NOMO-1 (cell line): ENCODE results near the gene H2BK1.

ENCODE experiments used
- DNase-seq, 2 experiments: peaks; one replicate each; lab custom pipeline; 2025; ENCODE audit not compliant: unreplicated experiment in 2 of 2; lab: John Stamatoyannopoulos, UW

The H2BK1 gene

DNA sequence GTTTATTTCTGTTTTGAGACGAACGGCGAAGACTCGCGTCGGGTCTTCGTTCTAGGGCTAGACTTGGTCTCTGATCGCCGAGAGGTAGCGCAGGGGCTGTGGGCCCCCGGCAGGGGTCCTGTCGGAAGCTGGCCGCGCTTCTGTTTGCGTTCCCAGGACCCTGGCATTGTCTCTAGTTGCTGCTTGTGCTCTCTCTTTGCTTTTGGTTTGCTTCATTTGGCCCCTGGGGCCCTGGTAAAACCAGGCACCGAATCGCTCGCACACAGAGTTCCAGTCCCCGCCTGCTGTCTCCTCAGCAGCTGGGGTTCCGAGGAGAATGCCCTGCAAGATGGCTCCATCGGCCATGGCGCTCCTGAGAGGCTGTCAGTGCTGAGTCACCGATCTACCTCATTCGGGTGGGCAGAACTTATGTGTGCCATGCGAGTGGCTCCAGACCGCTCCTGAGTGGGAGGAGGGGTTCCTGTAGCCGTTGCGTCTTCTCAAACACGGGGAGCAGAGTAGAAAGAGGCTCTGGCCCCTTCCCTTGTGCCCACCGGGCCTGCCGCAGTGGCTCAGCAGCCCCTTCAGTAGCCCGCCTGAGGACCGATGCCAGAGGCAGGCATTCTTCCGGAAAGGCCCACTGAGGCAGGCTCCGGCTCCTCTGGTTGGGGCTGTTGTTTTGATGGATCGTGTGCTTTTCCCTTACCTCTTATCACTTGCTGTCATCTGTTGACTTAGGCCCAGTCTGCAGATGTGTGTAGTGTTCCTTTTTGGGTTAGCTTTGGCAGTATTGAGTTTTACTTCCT is 22.8 kb upstream of the H2BK1 start:
- peak; percentile 18 to 22 for DNase-seq

DNA sequence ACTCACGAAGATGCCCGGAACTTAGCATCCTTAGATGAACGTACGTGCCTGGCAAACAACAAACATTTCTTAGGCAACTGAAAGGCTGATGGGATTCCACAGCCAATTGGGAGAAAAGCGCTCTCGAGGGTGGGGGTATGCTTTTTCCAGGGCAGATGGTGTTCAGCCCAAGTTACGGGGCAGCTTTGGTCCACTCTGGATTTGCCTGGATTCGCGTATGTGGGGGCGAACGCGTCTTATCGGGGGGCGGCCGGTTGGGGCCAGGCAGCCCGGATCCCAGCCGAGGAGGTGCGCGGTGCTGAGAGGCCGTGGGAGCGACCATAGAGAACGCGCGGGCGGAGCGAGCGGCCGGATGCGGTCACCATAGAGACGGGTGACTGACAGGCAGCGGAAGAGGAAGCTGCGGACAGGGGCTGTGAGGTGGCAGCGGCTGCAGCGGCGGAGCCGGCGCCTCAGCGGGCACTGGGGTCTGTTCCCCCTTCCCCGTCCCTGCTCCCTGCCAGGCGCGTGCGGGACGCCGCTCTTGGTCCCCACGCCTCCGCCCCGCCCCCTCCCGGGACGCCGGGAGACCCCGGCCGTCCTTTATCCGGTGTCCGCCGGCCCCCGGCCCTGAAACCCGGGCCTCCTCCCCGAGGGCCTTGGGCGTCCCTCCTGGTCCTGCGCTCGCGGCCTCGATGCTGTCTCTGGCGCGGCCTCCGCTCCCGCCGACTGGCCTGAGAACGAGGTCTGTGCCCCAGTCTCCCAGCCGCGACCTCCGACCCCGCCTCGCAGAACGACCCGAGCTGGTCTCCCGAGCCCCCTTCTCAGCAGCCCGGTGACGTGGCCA is 22.0 kb upstream of the H2BK1 start, which contains the start of gene CHPF2:
Gene CHPF2, plus strand, starts transcription at position 393 of the 826 bp plus-strand sequence. CDS start 1,529 bp downstream, outside the sequence.
- DNase-seq = peak; percentile 54 to 66

GRCh38 chr7:151231080-151231479 is 20.8 kb upstream of the H2BK1 start:
- DNase-seq = no peak

DNA sequence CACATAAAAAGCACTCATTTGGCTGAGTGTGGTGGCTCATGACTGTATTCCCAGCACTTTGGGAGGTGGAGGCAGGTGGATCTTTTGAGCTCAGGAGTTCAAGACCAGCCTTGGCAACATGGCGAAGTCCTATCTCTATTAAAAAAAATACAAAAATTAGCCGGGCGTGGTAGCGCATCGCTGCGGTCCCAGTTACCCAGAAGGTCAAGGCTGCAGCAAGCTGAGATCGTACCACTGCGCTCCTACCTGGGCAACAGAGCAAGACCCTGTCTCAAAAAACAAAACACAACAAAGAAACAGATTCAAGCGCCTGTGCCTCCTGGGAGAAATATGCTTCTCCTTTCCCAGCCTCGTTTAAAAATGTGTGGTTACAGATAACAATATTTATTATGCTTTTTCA is 19.0 kb upstream of the H2BK1 start:
- no peak for DNase-seq

DNA sequence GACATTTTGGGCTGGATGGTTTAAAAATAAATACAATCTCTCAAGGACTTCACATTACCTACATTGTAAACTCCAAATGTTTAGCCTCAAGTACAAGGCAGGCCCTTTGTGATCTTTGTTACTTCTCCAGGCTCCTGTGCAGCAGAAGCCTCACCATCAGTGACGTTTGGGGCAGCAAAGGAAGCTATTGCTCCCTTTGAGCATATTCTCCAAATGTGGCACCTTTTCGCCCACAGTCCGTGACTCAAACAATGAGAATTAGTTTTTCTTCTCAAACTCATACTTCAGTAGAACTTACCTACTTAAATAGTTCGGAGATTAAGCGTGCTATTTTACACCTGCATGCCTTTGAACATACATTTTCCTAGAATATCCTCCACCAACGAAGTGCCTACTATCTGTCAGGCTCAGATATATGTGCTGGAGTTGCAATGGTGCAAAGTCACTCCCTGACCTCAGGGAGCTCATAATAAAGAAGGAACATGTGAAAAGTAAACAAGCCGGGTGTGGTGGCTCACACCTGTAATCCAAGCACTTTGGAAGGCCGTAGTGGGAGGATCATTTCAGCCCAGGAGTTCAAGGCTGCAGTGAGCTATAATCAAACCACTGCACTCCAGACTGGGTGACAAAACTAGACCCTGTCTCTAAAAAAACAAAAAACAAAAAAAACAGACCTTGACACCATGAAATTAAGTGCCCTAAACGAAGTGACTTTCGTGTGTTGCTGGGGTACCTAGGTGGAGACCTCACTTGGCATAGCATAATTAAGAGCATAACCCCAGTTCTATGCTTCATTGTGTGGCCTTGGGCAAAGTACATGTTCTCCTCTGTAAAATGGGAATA is 18.0 kb upstream of the H2BK1 start:
- DNase-seq = no peak

DNA sequence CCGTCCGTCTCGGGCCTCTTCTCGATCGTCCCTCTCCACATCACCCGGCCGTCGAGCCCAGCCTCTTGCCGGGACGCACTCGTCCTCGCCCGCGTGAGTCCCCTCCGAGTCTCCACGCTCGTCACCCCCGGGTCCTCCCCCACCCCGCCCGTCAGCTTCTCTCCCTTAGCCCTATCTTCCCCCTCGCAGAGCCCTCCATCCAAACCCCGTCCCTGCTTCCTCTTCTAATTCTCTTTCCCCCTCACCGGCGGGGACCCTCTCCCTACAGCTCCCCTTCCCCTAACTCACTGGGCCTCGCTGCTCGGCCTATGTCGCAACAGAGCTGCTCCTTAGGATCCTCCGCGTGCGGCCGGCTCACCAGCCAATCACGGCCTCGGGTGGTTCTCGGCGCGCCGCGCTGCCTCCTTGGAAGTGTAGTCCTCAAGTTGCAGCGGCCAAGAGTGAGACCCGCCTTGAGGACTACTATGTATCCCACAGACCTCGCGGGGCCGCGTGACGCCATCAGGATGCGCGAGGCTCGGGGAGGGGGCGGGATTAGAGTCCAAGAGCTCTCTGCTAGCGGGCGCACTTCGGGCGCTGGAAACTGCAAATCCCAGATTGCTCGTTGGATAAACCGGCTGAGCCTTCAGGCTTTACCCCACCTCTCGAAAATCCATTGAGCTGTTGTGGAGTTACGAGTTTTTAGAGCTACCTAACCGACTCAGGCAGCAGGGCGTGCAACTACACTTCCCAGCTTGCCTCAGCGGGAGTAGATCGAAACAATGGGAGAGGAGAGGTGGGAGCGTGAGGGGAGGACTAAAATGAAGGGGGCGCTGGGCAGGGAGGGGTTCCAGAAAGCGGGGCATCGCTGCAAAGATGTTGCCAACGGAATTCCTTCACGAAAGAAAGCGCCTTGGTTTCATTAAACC is 16.8 kb upstream of the H2BK1 start, which contains the start of gene ABCF2:
Gene ABCF2, minus strand, starts transcription at position 331 of the 908 bp plus-strand sequence. CDS start 747 bp downstream, outside the sequence.
- DNase-seq = peak; percentile 72 to 77

GRCh38 chr7:151226560-151226874 is 16.2 kb upstream of the H2BK1 start:
- no peak for DNase-seq

DNA sequence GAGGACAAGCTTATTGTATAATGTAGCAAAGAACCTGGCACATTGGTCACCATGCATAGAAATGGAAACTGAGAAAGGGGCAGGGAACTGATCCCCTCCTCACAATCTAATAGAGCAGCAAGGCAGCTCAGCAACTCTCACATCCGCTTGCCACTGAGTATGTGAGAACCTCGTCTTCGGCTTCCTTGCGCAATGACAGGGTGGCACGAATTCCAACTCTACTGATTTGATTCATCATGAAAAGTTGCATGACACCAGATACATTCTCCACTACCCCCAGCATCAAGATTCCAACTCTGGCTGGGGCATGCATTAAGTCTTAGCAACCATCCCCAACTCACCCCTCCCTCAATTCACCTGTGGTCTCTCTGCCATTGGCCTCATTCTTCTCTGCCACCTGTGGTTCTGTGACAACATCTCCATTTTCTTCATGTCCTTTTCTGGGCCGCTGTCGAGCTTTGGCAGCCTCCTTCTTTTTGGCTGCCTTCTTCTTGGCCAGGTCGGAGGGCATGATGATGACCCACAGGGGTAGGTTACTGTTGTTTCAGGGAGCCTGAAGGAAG is 15.7 kb upstream of the H2BK1 start:
- peak in 1 of 2 experiments; percentile 36 for DNase-seq

GRCh38 chr7:151223728-151224127 is 13.4 kb upstream of the H2BK1 start:
- no peak for DNase-seq

DNA sequence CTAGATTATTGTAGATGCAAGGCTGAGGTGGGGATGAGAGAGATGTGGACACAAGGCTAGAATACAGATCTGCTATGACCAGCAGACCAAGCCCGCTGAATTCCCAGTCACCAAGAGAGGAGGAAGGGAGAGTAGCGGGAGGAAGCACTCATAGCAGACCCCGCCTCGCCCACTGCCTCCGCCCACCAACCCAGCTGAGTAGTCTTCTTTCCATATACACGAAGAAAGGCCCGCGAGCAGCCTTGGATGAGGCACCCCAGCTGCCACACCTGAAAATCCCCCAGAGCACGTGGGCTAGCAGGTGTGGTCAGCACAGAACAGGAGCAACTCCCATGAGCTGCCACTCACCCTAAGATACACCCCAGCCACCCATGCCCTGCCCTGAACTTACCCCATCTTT is 7.9 kb upstream of the H2BK1 start:
- no peak for DNase-seq

GRCh38 chr7:151215396-151215795 is 5.1 kb upstream of the H2BK1 start:
- DNase-seq = no peak

- no peak for DNase-seq
Measured at GRCh38 chr7:151213826-151214225, 3.5 kb upstream of the H2BK1 start.

GRCh38 chr7:151212626-151213025 is 2.3 kb upstream of the H2BK1 start:
- no peak for DNase-seq

GRCh38 chr7:151211155-151211772 is 976 bp upstream of the H2BK1 start:
- no peak for DNase-seq

DNA sequence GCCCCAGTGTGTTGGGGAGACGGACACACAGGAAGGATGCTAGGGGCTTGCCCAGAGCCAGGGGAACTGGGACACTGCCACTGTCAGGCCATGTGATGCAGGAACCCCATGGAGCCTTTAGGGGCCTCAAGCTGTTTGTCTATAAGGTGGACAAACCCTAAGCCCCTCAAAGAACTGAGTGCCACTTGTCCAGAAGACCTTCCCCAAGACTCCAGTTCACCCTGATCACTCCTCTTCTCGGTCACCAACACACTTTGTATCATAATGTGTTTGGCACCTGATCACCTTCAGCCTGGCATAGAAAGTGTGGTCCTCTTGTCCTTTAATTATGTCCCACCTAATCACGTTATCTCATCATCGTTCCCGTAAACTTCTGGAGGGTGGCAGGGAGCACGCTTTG is 700 bp downstream of the H2BK1 start:
- DNase-seq = no peak

- no peak for DNase-seq
Measured at GRCh38 chr7:151208253-151208862, 1.9 kb downstream of the H2BK1 start.

GRCh38 chr7:151207804-151208203 is 2.5 kb downstream of the H2BK1 start:
- DNase-seq = no peak

- DNase-seq = no peak
Measured at GRCh38 chr7:151207315-151207714, 3.0 kb downstream of the H2BK1 start.

- DNase-seq = peak in 1 of 2 experiments; percentile 45
Measured at GRCh38 chr7:151206914-151207313, 3.4 kb downstream of the H2BK1 start.
